Measurements from ENCODE around the gene ST8SIA3. TPM values are rescaled to one million over a fixed set of nuclear protein-coding genes. Genes with fewer than 3 reads are reported as not detected.

Gene ST8SIA3
- total RNA-seq, 1 donor from 2014 or later = 8.9 TPM

DNA sequence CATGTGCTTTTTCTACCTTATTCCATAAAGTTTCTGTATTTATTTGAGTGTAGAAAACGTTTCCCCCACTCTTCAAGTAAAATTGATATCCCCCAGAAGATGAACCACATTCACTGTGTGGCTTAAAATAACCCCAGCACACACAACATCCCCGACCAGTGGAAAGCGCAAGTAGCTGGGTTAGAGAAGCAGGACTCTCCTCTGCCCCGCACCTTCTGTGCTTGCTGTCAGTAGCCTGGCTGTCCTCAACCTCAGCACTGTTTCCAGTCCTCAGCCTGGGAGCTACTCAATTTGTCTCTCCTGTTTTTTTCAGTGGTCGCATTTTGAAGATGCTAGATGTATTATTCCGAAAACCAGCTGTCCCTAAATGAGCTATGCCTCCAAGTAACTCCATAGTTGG, 18.0 kb upstream of the ST8SIA3 start:
- DNase-seq (ENCODE audit: low spot score, unreplicated experiment) = no peak
- TF ChIP-seq, protein P1, sequence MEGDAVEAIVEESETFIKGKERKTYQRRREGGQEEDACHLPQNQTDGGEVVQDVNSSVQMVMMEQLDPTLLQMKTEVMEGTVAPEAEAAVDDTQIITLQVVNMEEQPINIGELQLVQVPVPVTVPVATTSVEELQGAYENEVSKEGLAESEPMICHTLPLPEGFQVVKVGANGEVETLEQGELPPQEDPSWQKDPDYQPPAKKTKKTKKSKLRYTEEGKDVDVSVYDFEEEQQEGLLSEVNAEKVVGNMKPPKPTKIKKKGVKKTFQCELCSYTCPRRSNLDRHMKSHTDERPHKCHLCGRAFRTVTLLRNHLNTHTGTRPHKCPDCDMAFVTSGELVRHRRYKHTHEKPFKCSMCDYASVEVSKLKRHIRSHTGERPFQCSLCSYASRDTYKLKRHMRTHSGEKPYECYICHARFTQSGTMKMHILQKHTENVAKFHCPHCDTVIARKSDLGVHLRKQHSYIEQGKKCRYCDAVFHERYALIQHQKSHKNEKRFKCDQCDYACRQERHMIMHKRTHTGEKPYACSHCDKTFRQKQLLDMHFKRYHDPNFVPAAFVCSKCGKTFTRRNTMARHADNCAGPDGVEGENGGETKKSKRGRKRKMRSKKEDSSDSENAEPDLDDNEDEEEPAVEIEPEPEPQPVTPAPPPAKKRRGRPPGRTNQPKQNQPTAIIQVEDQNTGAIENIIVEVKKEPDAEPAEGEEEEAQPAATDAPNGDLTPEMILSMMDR (IDR thresholded peaks at IDR 0.05; ENCODE audit: unreplicated experiment) = no peak
- no peaks in the 10 kb centered on the region for H3K9me3 Mint-ChIP-seq (ENCODE audit: low read depth)
- peaks cover 10% of the 10 kb centered on the region for H3K27me3 Mint-ChIP-seq
- H3K4me3 Mint-ChIP-seq (ENCODE audit: low read depth) = no peak overlapping the region
- no peaks in the 10 kb centered on the region for H3K4me1 Mint-ChIP-seq (ENCODE audit: low read depth)
- H3K36me3 Mint-ChIP-seq (ENCODE audit: insufficient read depth) = no peaks in the 10 kb centered on the region
- H3K27ac Mint-ChIP-seq = no peak overlapping the region

- H3K4me1 Mint-ChIP-seq (ENCODE audit: low read depth) = no peaks in the 10 kb centered on the region
- H3K27ac Mint-ChIP-seq = no peak overlapping the region
- TF ChIP-seq, protein P1 (IDR thresholded peaks at IDR 0.05; ENCODE audit: unreplicated experiment) = no peak
- no peak for DNase-seq (ENCODE audit: low spot score, unreplicated experiment)
- no peaks in the 10 kb centered on the region for H3K9me3 Mint-ChIP-seq (ENCODE audit: low read depth)
- peaks cover 18% of the 10 kb centered on the region for H3K27me3 Mint-ChIP-seq
- H3K36me3 Mint-ChIP-seq (ENCODE audit: insufficient read depth) = no peaks in the 10 kb centered on the region
- H3K4me3 Mint-ChIP-seq (ENCODE audit: low read depth) = no peak overlapping the region
Measured at GRCh38 chr18:57336343-57336742, 16.0 kb upstream of the ST8SIA3 start.

- Mint-ChIP-seq H3K9me3 (ENCODE audit: low read depth) (no peaks in the 10 kb centered on the region), H3K4me1 (ENCODE audit: low read depth) (no peaks in the 10 kb centered on the region)
Measured at GRCh38 chr18:57337890-57338289, 14.5 kb upstream of the ST8SIA3 start.

DNA sequence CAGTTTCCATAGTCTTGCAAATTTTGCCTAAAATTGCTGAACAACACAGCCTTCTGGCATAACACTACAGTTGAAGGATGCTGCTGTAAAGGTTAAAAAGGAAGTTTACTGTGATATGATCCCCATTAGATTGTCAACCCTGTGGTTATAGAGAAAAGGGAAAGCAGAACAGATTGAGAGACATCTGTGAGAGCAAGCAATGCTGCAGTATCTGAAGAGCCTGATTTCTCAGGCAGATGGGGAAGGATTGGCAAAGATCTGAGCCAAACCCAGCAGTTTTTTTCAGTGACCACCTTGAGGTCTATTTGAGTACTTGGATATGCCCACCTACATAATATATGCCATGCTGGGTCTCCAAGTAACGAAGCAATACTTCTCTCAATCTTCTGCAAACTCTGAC, 8.5 kb upstream of the ST8SIA3 start:
- H3K27me3 Mint-ChIP-seq = peaks cover 35% of the 10 kb centered on the region
- no peak overlapping the region for H3K4me3 Mint-ChIP-seq (ENCODE audit: low read depth)
- H3K9me3 Mint-ChIP-seq (ENCODE audit: low read depth) = no peaks in the 10 kb centered on the region
- H3K27ac Mint-ChIP-seq = no peak overlapping the region
- TF ChIP-seq, protein P1 (IDR thresholded peaks at IDR 0.05; ENCODE audit: unreplicated experiment) = no peak
- no peaks in the 10 kb centered on the region for H3K36me3 Mint-ChIP-seq (ENCODE audit: insufficient read depth)
- no peak for DNase-seq (ENCODE audit: low spot score, unreplicated experiment)
- H3K4me1 Mint-ChIP-seq (ENCODE audit: low read depth) = no peaks in the 10 kb centered on the region

More at GRCh38 chr18:57337890-57338289, 14.5 kb upstream of the ST8SIA3 start:
- H3K27me3 Mint-ChIP-seq = peaks cover 18% of the 10 kb centered on the region
- no peak overlapping the region for H3K4me3 Mint-ChIP-seq (ENCODE audit: low read depth)
- TF ChIP-seq, protein P1 (IDR thresholded peaks at IDR 0.05; ENCODE audit: unreplicated experiment) = no peak
- DNase-seq (ENCODE audit: low spot score, unreplicated experiment) = no peak
- H3K36me3 Mint-ChIP-seq (ENCODE audit: insufficient read depth) = no peaks in the 10 kb centered on the region
- no peak overlapping the region for H3K27ac Mint-ChIP-seq

DNA sequence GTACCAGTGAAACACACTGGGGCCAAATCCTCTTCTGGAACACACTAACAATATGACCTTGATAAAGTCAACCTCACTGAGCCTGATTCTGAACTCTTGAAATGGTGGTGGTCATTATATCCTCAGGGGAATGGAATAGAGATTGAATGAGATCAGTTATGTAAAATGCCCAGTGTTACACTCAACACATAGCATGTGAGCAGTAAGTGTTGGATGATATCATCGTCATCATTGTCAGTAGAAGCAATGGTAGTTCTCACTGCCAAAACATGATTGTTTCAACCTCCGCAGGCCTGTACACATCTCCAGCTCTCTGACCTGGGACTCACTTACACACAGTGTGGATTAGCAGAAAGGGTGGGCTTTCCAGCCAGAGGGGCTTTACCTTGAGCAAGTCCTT, 5.5 kb upstream of the ST8SIA3 start:
- H3K9me3 Mint-ChIP-seq (ENCODE audit: low read depth) = no peaks in the 10 kb centered on the region
- DNase-seq (ENCODE audit: low spot score, unreplicated experiment) = no peak
- H3K36me3 Mint-ChIP-seq (ENCODE audit: insufficient read depth) = no peaks in the 10 kb centered on the region
- TF ChIP-seq, protein P1 (IDR thresholded peaks at IDR 0.05; ENCODE audit: unreplicated experiment) = no peak
- no peak overlapping the region for H3K4me3 Mint-ChIP-seq (ENCODE audit: low read depth)
- H3K27me3 Mint-ChIP-seq = peaks cover 33% of the 10 kb centered on the region
- no peak overlapping the region for H3K27ac Mint-ChIP-seq
- H3K4me1 Mint-ChIP-seq (ENCODE audit: low read depth) = peaks cover 3% of the 10 kb centered on the region
